Measurements from ENCODE around the gene FZD10. TPM values are rescaled to one million over a fixed set of nuclear protein-coding genes. Genes with fewer than 3 reads are reported as not detected.

Gene FZD10
- total and polyA plus RNA-seq, 2 experiments from 2014 or later, result 0.15 TPM; not detected in 1

GRCh38 chr12:130204541-130204953 lies 42.3 kb downstream of the FZD10 start:
- H3K4me1 ChIP-seq (ENCODE audit: low read depth), result no peaks in the 10 kb centered on the region
- peaks cover 11% of the 10 kb centered on the region for H3K27me3 ChIP-seq
- no peaks in the 10 kb centered on the region for H3K36me3 ChIP-seq
- H3K4me3 ChIP-seq, result no peak overlapping the region
- H3K27ac ChIP-seq, result no peak overlapping the region
- H3K9me3 ChIP-seq (ENCODE audit: low read depth), result no peaks in the 10 kb centered on the region
- DNase-seq (ENCODE audit: low read depth in 1 of 2, low spot score in 1 of 2), result no peak
- TF ChIP-seq CTCF (IDR thresholded peaks at IDR 0.05; ENCODE audit: low read depth, low read length), result no peak

- H3K4me1 ChIP-seq (ENCODE audit: low read depth), result no peaks in the 10 kb centered on the region
- no peak overlapping the region for H3K4me3 ChIP-seq
- peaks cover 5% of the 10 kb centered on the region for H3K27me3 ChIP-seq
- DNase-seq (ENCODE audit: low read depth in 1 of 2, low spot score in 1 of 2), result no peak
- TF ChIP-seq CTCF (IDR thresholded peaks at IDR 0.05; ENCODE audit: low read depth, low read length), result no peak
- no peaks in the 10 kb centered on the region for H3K36me3 ChIP-seq
- H3K27ac ChIP-seq, result no peak overlapping the region
- H3K9me3 ChIP-seq (ENCODE audit: low read depth), result no peaks in the 10 kb centered on the region
Observed at GRCh38 chr12:130205495-130205894, 43.2 kb downstream of the FZD10 start.

GRCh38 chr12:130212384-130212989 lies 50.2 kb downstream of the FZD10 start:
- H3K27ac ChIP-seq, result no peak overlapping the region
- H3K4me3 ChIP-seq, result no peak overlapping the region
- no peak for TF ChIP-seq CTCF (IDR thresholded peaks at IDR 0.05; ENCODE audit: low read depth, low read length)
- DNase-seq (ENCODE audit: low read depth in 1 of 2, low spot score in 1 of 2), result no peak
- H3K36me3 ChIP-seq, result no peaks in the 10 kb centered on the region
- H3K9me3 ChIP-seq (ENCODE audit: low read depth), result no peaks in the 10 kb centered on the region
- H3K4me1 ChIP-seq (ENCODE audit: low read depth), result no peaks in the 10 kb centered on the region
- peaks cover 15% of the 10 kb centered on the region for H3K27me3 ChIP-seq

GRCh38 chr12:130213249-130213648 lies 51.0 kb downstream of the FZD10 start:
- Histone ChIP-seq H3K27me3 (peaks cover 15% of the 10 kb centered on the region), H3K9me3 (ENCODE audit: low read depth) (no peaks in the 10 kb centered on the region), H3K4me3 (no peak overlapping the region), H3K27ac (no peak overlapping the region), H3K36me3 (no peaks in the 10 kb centered on the region), H3K4me1 (ENCODE audit: low read depth) (no peaks in the 10 kb centered on the region)
- no peak for DNase-seq (ENCODE audit: low read depth in 1 of 2, low spot score in 1 of 2)
- TF ChIP-seq CTCF (IDR thresholded peaks at IDR 0.05; ENCODE audit: low read depth, low read length), result no peak

GRCh38 chr12:130214686-130215395 lies 52.6 kb downstream of the FZD10 start:
- Histone ChIP-seq H3K27ac (no peak overlapping the region), H3K27me3 (peaks cover 29% of the 10 kb centered on the region), H3K36me3 (no peaks in the 10 kb centered on the region), H3K4me3 (no peak overlapping the region), H3K9me3 (ENCODE audit: low read depth) (no peaks in the 10 kb centered on the region), H3K4me1 (ENCODE audit: low read depth) (no peaks in the 10 kb centered on the region)
- DNase-seq (ENCODE audit: low read depth in 1 of 2, low spot score in 1 of 2), result no peak
- TF ChIP-seq CTCF (IDR thresholded peaks at IDR 0.05; ENCODE audit: low read depth, low read length), result no peak

Other genes starting within 250 kb of the FZD10 start
- not detected in 2 replicates for gene PIWIL1, start 175.4 kb downstream of the FZD10 start, total RNA-seq
- not detected in 2 replicates for gene PIWIL1, start 175.4 kb downstream of the FZD10 start, polyA plus RNA-seq

Data from cardiac muscle cell (in vitro differentiated cells and primary cell).